Fibroblast of lung (primary cell): ENCODE data around the gene DDX51. TPM values are rescaled to one million over a fixed set of nuclear protein-coding genes. Genes with fewer than 3 reads are reported as not detected.

Experiments used
- DNase-seq, 2 donors: peaks; one replicate each; pipeline versions ENCODE4 v3.0.0 to v3.0.0-alpha.2; 2010; ENCODE audit warnings: low read depth in 2 of 2
- H2AFZ ChIP-seq: 2 replicates; pipeline ENCODE4 v1.5.1; 2012; ENCODE audit warnings: low read length, control low read depth, inconsistent platforms
- H3K27ac ChIP-seq: 2 replicates; pipeline ENCODE4 v1.5.1; 2011; ENCODE audit warnings: low read length, control low read depth; ENCODE audit not compliant: insufficient read depth
- H3K27me3 ChIP-seq: 2 replicates; pipeline ENCODE4 v1.5.1; 2011; ENCODE audit warnings: mild to moderate bottlenecking, low read length; ENCODE audit not compliant: control insufficient read depth, insufficient read depth
- H3K36me3 ChIP-seq: 2 replicates; pipeline ENCODE4 v1.5.1; 2011; ENCODE audit warnings: low read length; ENCODE audit not compliant: control insufficient read depth, insufficient read depth
- H3K4me1 ChIP-seq: 2 replicates; pipeline ENCODE4 v1.5.1; 2011; ENCODE audit warnings: low read length; ENCODE audit not compliant: control insufficient read depth, insufficient read depth; ENCODE audit errors: extremely low read depth
- H3K4me2 ChIP-seq: 2 replicates; pipeline ENCODE4 v1.5.1; 2011; ENCODE audit warnings: low read length, control low read depth; ENCODE audit not compliant: insufficient read depth; ENCODE audit errors: extremely low read depth
- H3K4me3 ChIP-seq, 4 experiments: fragments of 200-600 bp in 1 of 4; sonication (generic) in 1 of 4; replicated peaks in 1 of 4; 2 replicates each; pipeline ENCODE4 v1.5.1; 2011 to 2016; ENCODE audit warnings: low read length in 4 of 4, low read depth in 3 of 4, mild to moderate bottlenecking in 3 of 4, control low read depth in 2 of 4, inconsistent platforms in 1 of 4, mixed read lengths in 1 of 4; ENCODE audit not compliant: insufficient read depth in 1 of 4; ENCODE audit errors: control extremely low read depth in 1 of 4
- H3K79me2 ChIP-seq: 2 replicates; pipeline ENCODE4 v1.5.1; 2012; ENCODE audit warnings: mild to moderate bottlenecking, low read length, inconsistent platforms; ENCODE audit not compliant: control insufficient read depth, insufficient read depth
- H3K9ac ChIP-seq: 2 replicates; pipeline ENCODE4 v1.5.1; 2011; ENCODE audit warnings: mild to moderate bottlenecking, low read length, control low read depth; ENCODE audit not compliant: insufficient read depth
- H3K9me3 ChIP-seq: 2 replicates; pipeline ENCODE4 v1.5.1; 2012; ENCODE audit warnings: low read depth, low read length; ENCODE audit not compliant: control insufficient read depth, insufficient read depth
- H4K20me1 ChIP-seq: 2 replicates; pipeline ENCODE4 v1.5.1; 2011; ENCODE audit warnings: low read length; ENCODE audit not compliant: control insufficient read depth, insufficient read depth; ENCODE audit errors: extremely low read depth
- CTCF ChIP-seq, 2 donors: IDR thresholded peaks in 1 of 2; conservative IDR thresholded peaks in 1 of 2; 1 replicate in 1 of 2; 2 replicates in 1 of 2; pipeline ENCODE4 v1.5.1; 2011 to 2012; ENCODE audit warnings: low read length in 2 of 2, control low read depth in 1 of 2, inconsistent platforms in 1 of 2, low read depth in 1 of 2, mild to moderate bottlenecking in 1 of 2
- EZH2 ChIP-seq: IDR thresholded peaks from 2 replicates; pipeline ENCODE4 v1.5.1; 2012; ENCODE audit warnings: low read length, control low read depth, mild to moderate bottlenecking; ENCODE audit errors: missing control alignments
- polyA plus RNA-seq, 2 donors: library from polyadenylated mRNA; depleted of rRNA in 1 of 2; stranded (reverse) in 1 of 2; unstranded in 1 of 2; fragments of >200 nt; gene quantifications; 2 replicates each; pipeline ENCODE4 v1.2.1, GENCODE V29; 2011 to 2012; ENCODE audit warnings: missing spikeins in 1 of 2
- total RNA-seq: library from RNA; depleted of rRNA; stranded (reverse); fragments of >200 nt; gene quantifications from 2 replicates; pipeline ENCODE4 v1.2.1, GENCODE V29; 2014

DDX51 gene
- total and polyA plus RNA-seq, 2 donors (not counting 1 experiment from before 2014, with no cell fraction given), result 3.7 to 7.4 TPM

- Histone ChIP-seq H3K4me3 (no peak overlapping the region), H2AFZ (no peak overlapping the region), H3K27ac (no peak overlapping the region), H3K4me1 (no peaks in the 10 kb centered on the region), H3K36me3 (peaks cover 10% of the 10 kb centered on the region), H3K9ac (no peak overlapping the region), H3K27me3 (no peaks in the 10 kb centered on the region), H3K4me2 (no peak overlapping the region), H3K9me3 (no peaks in the 10 kb centered on the region), H4K20me1 (no peaks in the 10 kb centered on the region), H3K79me2 (no peaks in the 10 kb centered on the region)
- no peak for DNase-seq
- TF ChIP-seq CTCF (conservative IDR thresholded peaks at IDR 0.05 in 1 of 2, IDR thresholded peaks at IDR 0.05 in 1 of 2; ENCODE audit: low read depth in 1 of 2, low read length in 2 of 2), result no peak
- no peak for TF ChIP-seq EZH2
Measured at GRCh38 chr12:132102297-132102696, 41.8 kb downstream of the DDX51 start.

- no peaks in the 10 kb centered on the region for H4K20me1 ChIP-seq
- DNase-seq, result no peak
- H3K27me3 ChIP-seq, result no peaks in the 10 kb centered on the region
- no peak overlapping the region for H2AFZ ChIP-seq
- H3K79me2 ChIP-seq, result peaks cover 2% of the 10 kb centered on the region
- no peak overlapping the region for H3K27ac ChIP-seq
- peaks cover 14% of the 10 kb centered on the region for H3K36me3 ChIP-seq
- H3K4me2 ChIP-seq, result no peak overlapping the region
- H3K4me3 ChIP-seq, result no peak overlapping the region
- no peaks in the 10 kb centered on the region for H3K9me3 ChIP-seq
- no peak for TF ChIP-seq CTCF (conservative IDR thresholded peaks at IDR 0.05 in 1 of 2, IDR thresholded peaks at IDR 0.05 in 1 of 2; ENCODE audit: low read depth in 1 of 2, low read length in 2 of 2)
- no peak for TF ChIP-seq EZH2
- H3K9ac ChIP-seq, result no peak overlapping the region
- no peaks in the 10 kb centered on the region for H3K4me1 ChIP-seq
Measured at GRCh38 chr12:132100306-132101065, 43.6 kb downstream of the DDX51 start.

GRCh38 chr12:132099739-132100138 is 44.4 kb downstream of the DDX51 start:
- no peaks in the 10 kb centered on the region for H3K4me1 ChIP-seq
- H3K36me3 ChIP-seq, result peaks cover 12% of the 10 kb centered on the region
- H3K79me2 ChIP-seq, result peaks cover 2% of the 10 kb centered on the region
- H3K9ac ChIP-seq, result no peak overlapping the region
- H2AFZ ChIP-seq, result no peak overlapping the region
- no peak overlapping the region for H3K4me3 ChIP-seq
- no peaks in the 10 kb centered on the region for H3K9me3 ChIP-seq
- no peak for TF ChIP-seq CTCF (conservative IDR thresholded peaks at IDR 0.05 in 1 of 2, IDR thresholded peaks at IDR 0.05 in 1 of 2; ENCODE audit: low read depth in 1 of 2, low read length in 2 of 2)
- TF ChIP-seq EZH2, result no peak
- H3K27ac ChIP-seq, result no peak overlapping the region
- DNase-seq, result no peak
- no peak overlapping the region for H3K4me2 ChIP-seq
- no peaks in the 10 kb centered on the region for H3K27me3 ChIP-seq
- no peaks in the 10 kb centered on the region for H4K20me1 ChIP-seq
